22Rv1 (cell line): ENCODE measurements around the gene CCDC38.

Source experiments
- H3K27ac ChIP-seq: fragments of 450-650 bp; 2 replicates; pipeline ENCODE4 v1.5.1; 2017
- CTCF ChIP-seq: fragments of 450-650 bp; IDR thresholded peaks from 2 replicates; pipeline ENCODE4 v1.5.1; 2017; ENCODE audit warnings: mild to moderate bottlenecking
- ZFX ChIP-seq: fragments of 450-650 bp; IDR thresholded peaks from 2 replicates; pipeline ENCODE4 v1.6.1; 2017; ENCODE audit warnings: antibody characterized with exemption, borderline replicate concordance

Gene CCDC38

GRCh38 chr12:95944108-95944704 lies 1.8 kb upstream of the CCDC38 start:
- TF ChIP-seq CTCF, result no peak
- no peak for TF ChIP-seq ZFX
- no peak overlapping the region for H3K27ac ChIP-seq

GRCh38 chr12:95943330-95943842 lies 972 bp upstream of the CCDC38 start, which contains the start of gene AMDHD1:
Gene AMDHD1 (plus strand): TSS chr12:95943331. CDS start chr12:95943399, 68 bp downstream.
- no peak within 1 kb of the TSS for H3K27ac ChIP-seq
- TF ChIP-seq CTCF, result peak; percentile 49
- no peak for TF ChIP-seq ZFX

- no peak overlapping the region for H3K27ac ChIP-seq
- TF ChIP-seq CTCF (no peak), ZFX (no peak)
These were observed 302 bp downstream of the CCDC38 start for GRCh38 chr12:95942101-95942523.

DNA sequence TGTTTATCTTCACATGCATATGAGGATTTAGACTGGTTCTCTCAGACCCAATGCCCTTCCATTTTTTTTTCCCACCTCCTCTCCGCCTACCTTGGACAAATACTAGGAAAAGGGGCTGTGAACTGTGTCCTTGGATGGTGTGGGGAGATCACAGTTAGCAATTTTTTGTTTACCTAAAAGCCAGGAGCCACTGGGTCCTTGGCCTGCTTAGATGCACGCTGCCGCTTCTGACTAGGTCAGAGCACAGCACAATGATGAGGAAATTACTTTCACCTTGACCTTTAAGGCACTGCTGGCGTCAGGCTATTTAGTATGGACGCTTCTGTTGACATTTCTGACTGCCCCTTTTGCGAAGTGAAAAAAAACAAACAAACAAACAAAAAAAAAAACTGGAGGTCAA lies 1.9 kb downstream of the CCDC38 start:
- no peak overlapping the region for H3K27ac ChIP-seq
- TF ChIP-seq ZFX (no peak), CTCF (no peak)

- no peak overlapping the region for H3K27ac ChIP-seq
- TF ChIP-seq CTCF (no peak), ZFX (no peak)
These were observed 20.2 kb downstream of the CCDC38 start for GRCh38 chr12:95922231-95922630.

GRCh38 chr12:95919110-95919509 lies 23.3 kb downstream of the CCDC38 start:
- H3K27ac ChIP-seq, result no peak overlapping the region
- TF ChIP-seq ZFX (no peak), CTCF (no peak)

DNA sequence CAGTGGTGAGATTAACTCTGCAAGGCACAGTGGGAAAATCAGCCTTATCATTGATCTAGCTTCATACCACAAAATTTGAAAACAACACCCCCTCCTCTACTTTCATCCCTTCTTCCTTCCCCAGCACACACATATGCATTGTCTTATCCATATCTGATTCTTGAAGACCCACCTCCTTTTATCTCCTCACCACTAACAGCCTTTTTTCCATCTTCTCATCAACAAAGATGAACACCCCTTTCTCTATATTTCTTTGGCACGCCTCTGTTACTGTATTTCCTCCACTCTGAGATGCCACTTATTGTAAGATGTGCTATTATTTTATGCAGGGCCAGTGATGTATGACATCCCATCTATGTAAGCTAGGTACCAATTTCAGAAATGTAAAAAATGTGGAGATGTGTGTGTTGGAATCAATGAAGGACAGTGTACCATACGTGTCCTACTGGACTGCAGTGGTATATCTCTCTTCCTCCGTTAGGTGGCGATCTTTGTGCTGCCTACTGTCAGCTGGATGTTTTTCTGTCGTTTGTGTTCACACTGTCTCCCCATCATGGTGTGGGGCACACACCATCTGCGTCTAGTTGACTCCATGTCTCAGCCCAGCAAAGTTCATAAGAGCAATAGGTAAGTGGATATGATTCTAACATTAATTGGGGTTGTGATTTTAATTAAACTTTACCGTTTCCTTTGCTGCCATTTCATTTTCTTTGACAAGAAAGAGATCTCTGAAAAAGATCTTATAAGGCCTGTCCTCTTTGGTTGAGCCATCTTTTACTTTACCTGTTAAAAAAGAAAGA lies 24.0 kb downstream of the CCDC38 start:
- TF ChIP-seq ZFX (no peak), CTCF (peak; percentile 99)
- H3K27ac ChIP-seq, result no peak overlapping the region
